ENCODE measurements around the gene FUS. TPM values are rescaled to one million over a fixed set of nuclear protein-coding genes. Genes with fewer than 3 reads are reported as not detected.

FUS gene
- total and polyA plus RNA-seq, 2 donors (not counting 1 experiment from before 2014, with no cell fraction given) = 44.3 to 199 TPM

GRCh38 chr16:31190061-31190460 is 10.1 kb downstream of the FUS start:
- no peak for TF ChIP-seq EZH2 (IDR thresholded peaks at IDR 0.05; ENCODE audit: low read length, missing control alignments)
- no peak for TF ChIP-seq CTCF (conservative IDR thresholded peaks at IDR 0.05 in 1 of 2, IDR thresholded peaks at IDR 0.05 in 1 of 2; ENCODE audit: low read depth in 1 of 2, low read length in 2 of 2)
- no peaks in the 10 kb centered on the region for H4K20me1 ChIP-seq (ENCODE audit: control insufficient read depth, extremely low read depth, insufficient read depth, low read length)

GRCh38 chr16:31190818-31191444 is 11.0 kb downstream of the FUS start:
- Histone ChIP-seq H3K27me3 (ENCODE audit: control insufficient read depth, insufficient read depth, low read length) (no peaks in the 10 kb centered on the region), H3K27ac (ENCODE audit: insufficient read depth, low read length) (no peak overlapping the region), H3K36me3 (ENCODE audit: control insufficient read depth, insufficient read depth, low read length) (peaks cover 49% of the 10 kb centered on the region), H3K79me2 (ENCODE audit: control insufficient read depth, insufficient read depth, low read length) (peaks cover 48% of the 10 kb centered on the region), H3K4me1 (ENCODE audit: control insufficient read depth, extremely low read depth, insufficient read depth, low read length) (peaks cover 1% of the 10 kb centered on the region), H2AFZ (ENCODE audit: low read length) (no peak overlapping the region), H3K9ac (ENCODE audit: insufficient read depth, low read length) (no peak overlapping the region), H3K4me2 (ENCODE audit: extremely low read depth, insufficient read depth, low read length) (no peak overlapping the region), H4K20me1 (ENCODE audit: control insufficient read depth, extremely low read depth, insufficient read depth, low read length) (no peaks in the 10 kb centered on the region), H3K4me3 (replicated peaks in 1 of 4; ENCODE audit: control extremely low read depth in 1 of 4, insufficient read depth in 1 of 4, low read depth in 3 of 4, low read length in 4 of 4) (no peak overlapping the region), H3K9me3 (ENCODE audit: control insufficient read depth, insufficient read depth, low read depth, low read length) (no peaks in the 10 kb centered on the region)
- DNase-seq (ENCODE audit: low read depth in 2 of 2) = no peak
- no peak for TF ChIP-seq CTCF (conservative IDR thresholded peaks at IDR 0.05 in 1 of 2, IDR thresholded peaks at IDR 0.05 in 1 of 2; ENCODE audit: low read depth in 1 of 2, low read length in 2 of 2)
- no peak for TF ChIP-seq EZH2 (IDR thresholded peaks at IDR 0.05; ENCODE audit: low read length, missing control alignments)

More at GRCh38 chr16:31190061-31190460, 10.1 kb downstream of the FUS start:
- Histone ChIP-seq H3K27ac (ENCODE audit: insufficient read depth, low read length) (no peak overlapping the region), H3K4me2 (ENCODE audit: extremely low read depth, insufficient read depth, low read length) (no peak overlapping the region), H3K9me3 (ENCODE audit: control insufficient read depth, insufficient read depth, low read depth, low read length) (no peaks in the 10 kb centered on the region), H3K4me3 (replicated peaks in 1 of 4; ENCODE audit: control extremely low read depth in 1 of 4, insufficient read depth in 1 of 4, low read depth in 3 of 4, low read length in 4 of 4) (no peak overlapping the region), H2AFZ (ENCODE audit: low read length) (no peak overlapping the region), H3K36me3 (ENCODE audit: control insufficient read depth, insufficient read depth, low read length) (peaks cover 56% of the 10 kb centered on the region), H3K27me3 (ENCODE audit: control insufficient read depth, insufficient read depth, low read length) (no peaks in the 10 kb centered on the region), H3K9ac (ENCODE audit: insufficient read depth, low read length) (no peak overlapping the region), H3K4me1 (ENCODE audit: control insufficient read depth, extremely low read depth, insufficient read depth, low read length) (peaks cover 3% of the 10 kb centered on the region), H3K79me2 (ENCODE audit: control insufficient read depth, insufficient read depth, low read length) (peaks cover 56% of the 10 kb centered on the region)
- no peak for DNase-seq (ENCODE audit: low read depth in 2 of 2)

- Histone ChIP-seq H3K36me3 (ENCODE audit: control insufficient read depth, insufficient read depth, low read length) (peaks cover 43% of the 10 kb centered on the region), H3K4me3 (replicated peaks in 1 of 4; ENCODE audit: control extremely low read depth in 1 of 4, insufficient read depth in 1 of 4, low read depth in 3 of 4, low read length in 4 of 4) (no peak overlapping the region), H3K79me2 (ENCODE audit: control insufficient read depth, insufficient read depth, low read length) (peaks cover 38% of the 10 kb centered on the region), H3K9me3 (ENCODE audit: control insufficient read depth, insufficient read depth, low read depth, low read length) (no peaks in the 10 kb centered on the region), H2AFZ (ENCODE audit: low read length) (no peak overlapping the region), H3K27me3 (ENCODE audit: control insufficient read depth, insufficient read depth, low read length) (no peaks in the 10 kb centered on the region), H3K4me2 (ENCODE audit: extremely low read depth, insufficient read depth, low read length) (no peak overlapping the region), H3K9ac (ENCODE audit: insufficient read depth, low read length) (no peak overlapping the region), H3K4me1 (ENCODE audit: control insufficient read depth, extremely low read depth, insufficient read depth, low read length) (no peaks in the 10 kb centered on the region), H4K20me1 (ENCODE audit: control insufficient read depth, extremely low read depth, insufficient read depth, low read length) (no peaks in the 10 kb centered on the region), H3K27ac (ENCODE audit: insufficient read depth, low read length) (no peak overlapping the region)
- no peak for DNase-seq (ENCODE audit: low read depth in 2 of 2)
- TF ChIP-seq EZH2 (IDR thresholded peaks at IDR 0.05; ENCODE audit: low read length, missing control alignments) = no peak
- TF ChIP-seq CTCF (conservative IDR thresholded peaks at IDR 0.05 in 1 of 2, IDR thresholded peaks at IDR 0.05 in 1 of 2; ENCODE audit: low read depth in 1 of 2, low read length in 2 of 2) = no peak
Measured at GRCh38 chr16:31191697-31192428, 11.9 kb downstream of the FUS start.
